ENCODE measurements around the gene CHI3L2.
A peak's percentile ranks its signal among the peaks of the same experiment; 100 is the strongest.

Gene CHI3L2

GRCh38 chr1:111221276-111221632 lies 6.3 kb upstream of the CHI3L2 start:
- no peak for DNase-seq (ENCODE audit: low read depth)

GRCh38 chr1:111221633-111222291 lies 5.8 kb upstream of the CHI3L2 start:
- no peak for DNase-seq (ENCODE audit: low read depth)

- DNase-seq (ENCODE audit: low read depth): peak; percentile 47
Measured at GRCh38 chr1:111222308-111223125, 5.0 kb upstream of the CHI3L2 start.

- DNase-seq (ENCODE audit: low read depth): no peak
Measured at GRCh38 chr1:111223126-111223685, 4.3 kb upstream of the CHI3L2 start.

GRCh38 chr1:111225091-111225490 lies 2.4 kb upstream of the CHI3L2 start:
- no peak for DNase-seq (ENCODE audit: low read depth)

GRCh38 chr1:111225717-111226400 lies 1.7 kb upstream of the CHI3L2 start:
- DNase-seq (ENCODE audit: low read depth): no peak

GRCh38 chr1:111227851-111228747 lies 586 bp downstream of the CHI3L2 start:
- DNase-seq (ENCODE audit: low read depth): no peak

GRCh38 chr1:111228748-111229126 lies 1.2 kb downstream of the CHI3L2 start:
- DNase-seq (ENCODE audit: low read depth): no peak

- DNase-seq (ENCODE audit: low read depth): no peak
Measured at GRCh38 chr1:111232134-111232533, 4.6 kb downstream of the CHI3L2 start.

- DNase-seq (ENCODE audit: low read depth): no peak
Measured at GRCh38 chr1:111234258-111234657, 6.7 kb downstream of the CHI3L2 start.

GRCh38 chr1:111234866-111235265 lies 7.4 kb downstream of the CHI3L2 start:
- no peak for DNase-seq (ENCODE audit: low read depth)

GRCh38 chr1:111236379-111236778 lies 8.9 kb downstream of the CHI3L2 start:
- no peak for DNase-seq (ENCODE audit: low read depth)

GRCh38 chr1:111236806-111237205 lies 9.3 kb downstream of the CHI3L2 start:
- DNase-seq (ENCODE audit: low read depth): no peak

GRCh38 chr1:111238056-111238795 lies 10.7 kb downstream of the CHI3L2 start:
- no peak for DNase-seq (ENCODE audit: low read depth)

GRCh38 chr1:111241797-111242196 lies 14.3 kb downstream of the CHI3L2 start:
- no peak for DNase-seq (ENCODE audit: low read depth)

GRCh38 chr1:111242805-111243523 lies 15.5 kb downstream of the CHI3L2 start:
- DNase-seq (ENCODE audit: low read depth): no peak

- no peak for DNase-seq (ENCODE audit: low read depth)
Measured at GRCh38 chr1:111247125-111247838, 19.8 kb downstream of the CHI3L2 start.

GRCh38 chr1:111249960-111250359 lies 22.4 kb downstream of the CHI3L2 start:
- no peak for DNase-seq (ENCODE audit: low read depth)

GRCh38 chr1:111251570-111251969 lies 24.1 kb downstream of the CHI3L2 start:
- DNase-seq (ENCODE audit: low read depth): no peak

- no peak for DNase-seq (ENCODE audit: low read depth)
Measured at GRCh38 chr1:111252786-111253185, 25.3 kb downstream of the CHI3L2 start.

Data from stimulated activated CD8-positive, alpha-beta memory T cell treated with anti-CD3 and anti-CD28 coated beads, Interleukin-12 subunit alpha, Interleukin-12 subunit beta, amount 100 ng/mL, for 4 hours (primary cell).